Osteoblast (primary cell): Measurements from ENCODE around the gene CAMKMT. TPM values are rescaled to one million over a fixed set of nuclear protein-coding genes. Genes with fewer than 3 reads are reported as not detected.

Experiments
- DNase-seq: peaks from one replicate; pipeline ENCODE4 v3.0.0; 2011; ENCODE audit warnings: low spot score, mixed read lengths; ENCODE audit not compliant: insufficient read length; ENCODE audit errors: missing footprints
- H2AFZ ChIP-seq: 2 replicates; pipeline ENCODE4 v1.6.0; 2011; ENCODE audit warnings: mild to moderate bottlenecking, low read length
- H3K27ac ChIP-seq: 2 replicates; pipeline ENCODE4 v1.5.1; 2011; ENCODE audit warnings: mild to moderate bottlenecking, low read depth, low read length, moderate library complexity
- H3K27me3 ChIP-seq: 2 replicates; pipeline ENCODE4 v1.6.0; 2012; ENCODE audit warnings: mild to moderate bottlenecking, control low read depth, inconsistent platforms, low read length, moderate library complexity; ENCODE audit not compliant: insufficient read depth
- H3K36me3 ChIP-seq: 2 replicates; pipeline ENCODE4 v1.5.1; 2011; ENCODE audit warnings: mild to moderate bottlenecking, low read length, control low read depth, moderate library complexity; ENCODE audit not compliant: insufficient read depth
- H3K4me1 ChIP-seq: 2 replicates; pipeline ENCODE4 v1.5.1; 2011; ENCODE audit warnings: mild to moderate bottlenecking, low read length, control low read depth, moderate library complexity; ENCODE audit not compliant: insufficient read depth
- H3K4me2 ChIP-seq: 2 replicates; pipeline ENCODE4 v1.6.0; 2011; ENCODE audit warnings: mild to moderate bottlenecking, low read length; ENCODE audit not compliant: insufficient read depth
- H3K4me3 ChIP-seq: fragments of 200-600 bp; sonication (generic); 3 replicates; pipeline ENCODE4 v1.5.1; 2012; ENCODE audit warnings: mild to moderate bottlenecking, low read length, inconsistent platforms; ENCODE audit not compliant: insufficient read depth
- H3K79me2 ChIP-seq: 2 replicates; pipeline ENCODE4 v1.6.0; 2012; ENCODE audit warnings: mild to moderate bottlenecking, low read length, control low read depth, inconsistent platforms; ENCODE audit not compliant: insufficient read depth
- H3K9me3 ChIP-seq: 2 replicates; pipeline ENCODE4 v1.5.1; 2011; ENCODE audit warnings: low read depth, low read length, control low read depth
- H4K20me1 ChIP-seq: 2 replicates; pipeline ENCODE4 v1.6.0; 2012; ENCODE audit warnings: mild to moderate bottlenecking, low read length, control low read depth; ENCODE audit not compliant: insufficient read depth
- total RNA-seq: library from RNA; depleted of rRNA; stranded (reverse); fragments of >200 nt; gene quantifications from 2 replicates; pipeline ENCODE4 v1.2.3, GENCODE V29; 2012
- TF ChIP-seq, protein P1 (sequence below): IDR thresholded peaks from 2 replicates; pipeline ENCODE4 v1.5.1; 2011; ENCODE audit warnings: mild to moderate bottlenecking, low read depth, low read length, moderate library complexity; ENCODE audit errors: extremely low read depth

The CAMKMT gene
- total RNA-seq, 1 donor: 7.2 TPM

DNA sequence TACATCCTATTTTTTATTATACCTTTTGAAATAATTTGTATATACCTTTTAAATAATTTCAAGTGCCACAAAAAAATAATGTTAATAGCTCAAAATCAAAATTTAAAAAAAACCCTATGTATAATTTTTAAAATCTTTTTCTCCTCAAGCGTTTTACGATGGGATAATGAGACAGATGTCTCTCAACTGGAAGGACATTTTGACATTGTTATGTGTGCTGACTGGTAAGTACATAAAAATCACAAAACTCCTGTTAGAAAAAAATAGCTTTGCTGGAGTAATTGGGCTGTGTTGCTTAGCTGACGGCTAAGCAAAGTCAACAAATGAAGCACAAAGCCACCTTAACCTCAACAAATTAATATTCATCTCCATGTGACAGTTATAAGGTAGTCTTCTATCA lies 381.7 kb downstream of the CAMKMT start:
- H3K27me3 ChIP-seq: no peaks in the 10 kb centered on the region
- no peaks in the 10 kb centered on the region for H3K79me2 ChIP-seq
- no peaks in the 10 kb centered on the region for H3K36me3 ChIP-seq
- no peak for DNase-seq
- H3K9me3 ChIP-seq: no peaks in the 10 kb centered on the region
- H3K27ac ChIP-seq: no peak overlapping the region
- no peak overlapping the region for H3K4me3 ChIP-seq
- TF ChIP-seq, protein P1, sequence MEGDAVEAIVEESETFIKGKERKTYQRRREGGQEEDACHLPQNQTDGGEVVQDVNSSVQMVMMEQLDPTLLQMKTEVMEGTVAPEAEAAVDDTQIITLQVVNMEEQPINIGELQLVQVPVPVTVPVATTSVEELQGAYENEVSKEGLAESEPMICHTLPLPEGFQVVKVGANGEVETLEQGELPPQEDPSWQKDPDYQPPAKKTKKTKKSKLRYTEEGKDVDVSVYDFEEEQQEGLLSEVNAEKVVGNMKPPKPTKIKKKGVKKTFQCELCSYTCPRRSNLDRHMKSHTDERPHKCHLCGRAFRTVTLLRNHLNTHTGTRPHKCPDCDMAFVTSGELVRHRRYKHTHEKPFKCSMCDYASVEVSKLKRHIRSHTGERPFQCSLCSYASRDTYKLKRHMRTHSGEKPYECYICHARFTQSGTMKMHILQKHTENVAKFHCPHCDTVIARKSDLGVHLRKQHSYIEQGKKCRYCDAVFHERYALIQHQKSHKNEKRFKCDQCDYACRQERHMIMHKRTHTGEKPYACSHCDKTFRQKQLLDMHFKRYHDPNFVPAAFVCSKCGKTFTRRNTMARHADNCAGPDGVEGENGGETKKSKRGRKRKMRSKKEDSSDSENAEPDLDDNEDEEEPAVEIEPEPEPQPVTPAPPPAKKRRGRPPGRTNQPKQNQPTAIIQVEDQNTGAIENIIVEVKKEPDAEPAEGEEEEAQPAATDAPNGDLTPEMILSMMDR: no peak
- no peaks in the 10 kb centered on the region for H3K4me1 ChIP-seq
- no peak overlapping the region for H3K4me2 ChIP-seq
- no peaks in the 10 kb centered on the region for H4K20me1 ChIP-seq
- H2AFZ ChIP-seq: no peak overlapping the region

DNA sequence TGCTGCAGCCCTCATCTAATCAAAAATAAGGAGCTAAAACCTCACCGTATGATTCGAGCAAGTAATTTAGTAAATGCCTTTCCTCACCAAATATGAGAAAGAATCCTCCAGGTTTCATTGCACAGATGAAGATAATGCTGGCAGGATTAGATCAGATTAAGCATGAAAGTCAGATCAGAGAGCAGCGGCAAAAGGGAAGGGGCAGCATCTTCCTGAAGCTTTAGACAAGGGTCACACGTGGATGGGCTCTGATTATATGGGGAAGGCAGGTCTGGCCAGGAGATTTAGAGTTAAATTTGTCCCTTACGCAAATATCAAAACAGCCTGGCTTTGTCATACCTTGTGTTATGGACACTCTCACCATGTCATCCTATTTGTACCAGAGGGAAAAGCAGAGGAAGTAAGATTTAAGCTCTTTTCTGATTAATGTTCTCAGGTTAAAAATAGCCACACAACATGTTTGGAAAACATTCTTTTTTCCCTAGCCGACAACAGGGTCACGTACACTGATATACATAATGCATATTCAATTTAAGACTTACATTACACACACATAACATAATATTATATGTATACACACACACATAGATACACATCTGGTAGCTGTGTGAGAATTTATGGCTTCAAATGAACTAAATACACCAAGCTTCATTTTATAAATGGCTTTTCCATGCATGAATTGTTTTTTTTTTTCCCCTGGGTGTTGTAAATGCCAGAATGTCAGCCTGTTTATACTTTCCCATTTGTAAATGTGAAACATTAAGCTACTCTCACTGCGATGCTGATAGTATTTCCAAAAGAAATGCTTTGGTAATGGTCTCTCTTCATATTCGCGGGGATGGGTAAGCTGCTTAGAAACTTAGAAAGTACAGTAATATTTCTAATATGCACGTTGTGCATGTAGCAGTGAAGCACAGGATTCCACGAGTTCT lies 383.5 kb downstream of the CAMKMT start:
- TF ChIP-seq, protein P1: no peak
- peaks cover 4% of the 10 kb centered on the region for H3K27me3 ChIP-seq

DNA sequence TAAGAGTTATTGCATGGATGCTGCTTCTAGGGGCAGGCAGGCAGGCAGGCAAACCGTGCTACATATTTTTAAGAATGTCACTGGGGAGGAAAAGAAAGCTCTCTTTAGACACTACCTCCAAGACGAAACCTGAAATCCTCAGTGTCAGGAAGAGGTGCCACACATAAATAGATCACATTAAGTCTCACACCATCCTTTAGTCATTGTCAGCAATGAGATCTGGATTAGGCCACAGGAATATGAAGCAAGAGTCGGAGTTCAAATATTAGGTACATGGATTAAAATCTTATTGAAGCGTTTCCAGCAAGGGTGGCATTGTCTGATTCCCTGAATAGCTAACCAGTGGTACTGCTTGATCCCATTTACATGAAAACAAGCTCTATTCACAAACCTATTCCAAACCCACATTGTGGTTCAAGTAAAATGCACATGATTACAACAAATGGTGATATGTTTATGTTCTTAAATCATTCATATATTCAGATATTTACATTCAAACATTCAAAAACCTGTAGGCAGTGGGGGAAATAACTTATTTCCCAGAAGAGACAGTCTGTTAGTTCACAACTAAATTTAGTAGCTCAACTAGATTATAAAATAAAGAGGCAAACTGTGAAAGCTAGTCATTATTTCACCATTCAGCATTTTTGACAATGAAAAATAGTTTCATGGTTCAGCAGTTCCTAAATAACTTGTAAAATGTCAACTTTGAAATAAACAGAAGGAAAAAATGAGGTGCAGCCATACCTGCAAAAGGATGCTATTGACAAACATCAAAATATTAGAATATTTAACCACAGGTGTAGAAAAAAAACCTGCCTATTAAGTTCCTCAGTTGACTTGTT lies 384.4 kb downstream of the CAMKMT start:
- Histone ChIP-seq H3K79me2 (no peaks in the 10 kb centered on the region), H3K27me3 (peaks cover 4% of the 10 kb centered on the region), H3K9me3 (no peaks in the 10 kb centered on the region), H4K20me1 (no peaks in the 10 kb centered on the region), H3K4me2 (no peak overlapping the region), H3K4me1 (no peaks in the 10 kb centered on the region), H2AFZ (no peak overlapping the region), H3K27ac (no peak overlapping the region), H3K36me3 (no peaks in the 10 kb centered on the region), H3K4me3 (no peak overlapping the region)
- no peak for DNase-seq
- TF ChIP-seq, protein P1: no peak

More for the DNA sequence above, 383.5 kb downstream of the CAMKMT start:
- H3K4me3 ChIP-seq: no peak overlapping the region
- H3K4me2 ChIP-seq: no peak overlapping the region
- no peaks in the 10 kb centered on the region for H3K36me3 ChIP-seq
- H3K4me1 ChIP-seq: no peaks in the 10 kb centered on the region
- H3K27ac ChIP-seq: no peak overlapping the region
- no peaks in the 10 kb centered on the region for H3K9me3 ChIP-seq
- no peaks in the 10 kb centered on the region for H3K79me2 ChIP-seq
- DNase-seq: no peak
- no peaks in the 10 kb centered on the region for H4K20me1 ChIP-seq
- no peak overlapping the region for H2AFZ ChIP-seq
